HG03025 (cell line): ENCODE results near the gene ANKRD44.

Experiments used
- ATAC-seq: cut with Tn5 transposase; IDR thresholded peaks from one replicate; pipeline ENCODE4 v1.9.1; 2021; ENCODE audit warnings: mild to moderate bottlenecking, moderate library complexity; ENCODE audit not compliant: unreplicated experiment, low FRiP score

Gene ANKRD44

DNA sequence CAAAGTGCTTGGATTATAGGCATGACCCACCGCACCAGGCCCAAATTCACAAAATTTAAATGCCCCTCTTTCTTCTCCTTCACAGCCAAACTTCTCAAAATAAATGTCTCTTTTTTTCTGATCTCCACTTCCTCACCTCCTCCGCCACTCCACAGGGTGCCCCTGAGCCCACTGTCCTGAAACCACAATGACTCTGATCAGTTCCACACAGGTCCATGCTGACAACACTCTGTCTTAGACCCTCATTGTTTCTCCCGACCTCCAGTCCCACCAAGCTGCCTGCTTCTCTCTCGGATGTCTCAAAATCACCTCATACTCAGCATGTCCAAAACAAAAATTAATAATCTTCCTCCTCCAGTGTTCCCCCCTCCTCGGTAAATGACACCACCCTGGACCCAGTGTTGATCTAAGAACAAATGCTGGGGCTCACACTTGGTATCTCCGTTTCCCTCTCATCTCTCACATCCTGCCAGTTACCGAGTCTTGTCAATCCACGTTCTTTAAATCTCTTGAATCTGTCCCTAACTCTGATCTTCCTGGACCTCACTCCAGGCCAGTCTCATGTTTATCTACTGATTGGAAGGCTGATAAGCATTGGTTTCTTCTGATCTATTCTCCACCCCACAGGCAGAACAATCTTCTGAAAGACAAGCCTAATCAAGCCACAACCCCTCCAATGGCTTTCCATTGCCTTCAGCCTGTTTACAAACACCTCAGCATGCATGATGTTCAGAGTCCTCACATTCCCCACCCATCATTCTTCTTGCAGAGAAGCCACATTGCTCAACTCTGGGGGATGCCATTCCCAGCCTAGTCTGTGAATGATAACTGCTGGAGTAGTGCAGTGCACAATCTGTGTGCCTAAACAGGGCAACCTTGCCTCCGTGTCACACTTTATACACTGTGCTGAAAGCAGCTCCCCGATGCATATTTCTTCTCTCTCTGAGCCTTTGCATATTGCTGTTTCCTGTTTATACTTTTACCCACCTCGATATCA lies 12.4 kb upstream of the ANKRD44 start:
- ATAC-seq, result no peak

DNA sequence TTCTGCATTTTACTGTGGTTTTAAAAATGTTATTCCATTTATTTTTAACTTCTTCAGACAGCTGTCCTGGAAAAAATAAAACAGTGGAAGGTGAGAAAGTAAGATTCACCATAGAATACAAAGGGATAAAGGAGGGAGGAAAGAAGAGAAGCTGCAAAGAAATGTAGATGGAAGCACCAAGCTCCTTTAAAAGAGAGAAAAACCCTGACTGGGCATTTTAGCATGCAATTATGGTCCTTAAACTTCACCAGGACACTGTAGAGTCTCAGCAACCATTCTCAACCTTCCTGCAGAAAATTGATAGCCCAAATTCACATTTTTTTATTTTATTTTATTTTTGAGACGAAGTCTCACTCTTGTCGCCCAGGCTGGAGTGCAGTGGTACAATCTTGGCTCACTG lies 11.6 kb upstream of the ANKRD44 start:
- ATAC-seq, result no peak

DNA sequence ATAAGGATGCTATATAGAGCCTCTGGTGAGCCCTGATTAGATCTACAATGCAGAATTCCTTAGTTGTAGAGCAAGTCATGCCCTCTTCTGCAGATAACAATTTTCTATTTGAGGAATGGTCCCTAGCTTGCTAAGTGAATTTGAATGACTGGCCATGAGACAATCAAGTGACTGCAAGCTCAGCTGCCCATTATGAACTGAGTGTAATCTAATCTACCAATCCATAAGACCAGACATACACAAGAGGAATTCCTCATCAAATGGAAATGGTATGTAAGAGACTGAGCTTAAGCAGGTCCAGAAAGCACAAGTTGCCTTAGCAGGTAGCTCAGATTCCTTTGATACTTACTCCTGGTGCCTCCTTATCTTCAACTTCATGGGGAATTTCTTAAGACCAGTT lies 4.8 kb upstream of the ANKRD44 start:
- no peak for ATAC-seq

DNA sequence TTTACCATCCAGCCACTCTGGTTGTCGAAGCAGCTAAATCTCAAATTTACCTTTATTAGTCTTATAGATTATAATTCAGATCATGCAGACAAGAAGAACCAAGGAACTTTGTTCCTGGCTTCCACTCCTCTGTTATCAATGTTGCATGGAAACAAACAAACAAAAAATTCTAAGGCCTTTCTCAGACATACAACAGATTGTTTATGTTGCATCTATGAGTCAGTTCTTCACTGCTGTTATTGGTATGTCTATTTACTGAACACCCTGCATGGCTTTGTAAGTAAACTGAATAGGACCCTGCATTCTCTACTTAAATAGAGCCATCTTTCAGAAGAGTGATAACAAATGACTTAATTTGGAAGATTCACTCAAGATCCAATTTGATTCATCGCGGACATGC lies 1.6 kb upstream of the ANKRD44 start:
- ATAC-seq, result no peak

DNA sequence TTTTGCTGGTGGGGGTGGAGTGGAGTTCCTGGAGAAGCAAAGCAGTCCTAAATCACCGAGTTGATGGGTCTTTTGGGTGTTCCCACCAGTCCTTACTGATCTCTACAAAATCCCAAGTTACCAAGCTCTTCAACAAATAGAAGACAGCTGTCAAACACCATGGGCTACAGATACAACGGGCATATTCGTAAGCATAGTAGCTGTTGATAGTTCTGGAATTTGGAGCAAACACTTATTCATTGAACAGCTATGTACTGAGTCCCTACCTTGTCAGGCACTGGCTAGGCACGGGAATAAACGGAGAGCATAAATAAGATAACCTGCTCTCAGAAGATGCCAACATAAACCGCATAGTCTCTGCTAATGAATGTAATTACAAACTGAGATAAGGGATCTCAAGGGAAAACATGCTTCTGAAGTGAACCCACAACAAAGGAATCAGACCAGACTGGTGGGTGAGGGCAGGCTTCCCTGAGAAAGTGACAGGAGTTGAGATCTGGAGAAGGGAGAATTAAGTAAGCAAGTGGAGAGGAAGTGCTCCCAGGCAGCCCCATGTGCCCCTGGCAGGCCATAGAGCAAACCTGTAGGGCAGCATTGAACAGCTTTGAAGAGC lies 947 bp upstream of the ANKRD44 start:
- ATAC-seq, result no peak

DNA sequence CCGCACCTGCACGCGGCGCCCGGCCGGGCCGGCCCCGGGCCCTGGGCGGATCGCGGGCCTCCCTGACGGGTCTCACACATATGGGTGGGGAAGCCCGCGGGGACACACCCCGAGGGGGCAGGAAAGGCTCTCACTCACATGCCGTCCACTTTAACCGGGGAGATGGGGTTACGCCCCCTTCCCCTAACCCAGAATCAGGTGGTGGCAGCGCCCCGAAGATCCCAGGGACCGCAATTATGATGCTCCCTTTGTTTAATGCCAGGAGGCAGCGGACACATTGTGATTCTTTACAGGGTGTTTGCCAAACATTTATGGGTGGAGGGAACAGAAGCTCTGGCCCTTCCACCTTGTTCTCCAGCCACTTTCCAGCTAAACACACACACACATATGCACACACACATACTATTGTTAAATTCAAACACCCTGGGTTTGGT lies 424 bp upstream of the ANKRD44 start:
- ATAC-seq, result no peak

DNA sequence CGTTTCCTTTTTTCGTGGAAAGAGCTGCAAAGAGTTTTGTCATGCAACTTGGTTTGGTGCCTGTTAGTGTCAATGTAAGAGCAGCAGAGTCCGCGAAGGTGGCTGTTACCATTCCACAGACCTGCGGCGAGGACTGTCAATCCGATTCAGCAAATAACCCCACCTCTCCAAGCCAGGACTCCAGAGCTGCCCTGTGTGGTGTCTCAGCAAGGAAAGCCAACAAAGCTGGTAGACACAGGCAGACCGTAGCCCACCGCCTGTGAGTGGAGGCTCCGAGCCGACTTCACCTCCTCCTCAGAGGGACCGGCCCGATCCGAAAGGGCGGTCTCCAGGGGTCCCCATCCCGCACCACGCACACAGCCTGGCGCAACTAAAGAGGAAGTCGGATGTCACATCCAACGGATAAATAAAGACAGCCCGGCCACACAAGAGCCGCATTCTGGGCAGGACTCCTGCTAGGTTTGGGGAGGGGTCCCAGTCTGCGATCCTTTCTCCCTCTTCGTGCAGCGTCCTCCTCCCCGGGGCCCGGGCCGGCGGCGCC lies 819 bp downstream of the ANKRD44 start:
- ATAC-seq, result no peak

DNA sequence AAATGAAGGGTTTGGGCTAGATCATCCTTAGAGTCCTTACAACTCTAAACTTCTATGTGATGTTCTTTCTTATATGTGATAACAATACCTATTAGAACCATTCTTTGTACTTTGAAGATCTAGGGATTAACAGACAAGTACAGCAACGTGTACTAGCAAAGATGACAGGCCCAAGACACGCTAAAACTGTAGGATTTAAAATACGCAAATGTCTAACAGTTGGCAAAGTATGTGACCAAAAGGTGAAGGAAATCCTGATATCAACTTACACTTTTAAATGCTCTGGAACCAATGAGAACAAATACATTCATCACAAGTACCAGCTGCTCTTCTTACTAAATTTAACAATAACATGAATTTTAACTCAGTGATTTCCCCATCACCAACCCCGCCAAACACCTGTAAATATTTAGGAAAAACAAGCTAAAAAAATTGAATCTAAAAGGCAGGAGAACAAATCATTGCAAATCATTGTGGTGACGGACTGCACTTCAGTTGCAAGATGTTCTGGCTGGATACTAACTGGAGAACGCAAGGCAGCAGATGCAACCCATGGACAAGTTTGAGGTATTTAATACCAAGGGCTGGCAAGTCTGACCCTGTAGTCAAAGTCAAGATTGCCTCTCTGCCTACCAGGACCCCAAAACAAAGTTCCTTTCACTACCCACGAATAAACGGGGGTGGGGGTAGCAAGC lies 1.4 kb downstream of the ANKRD44 start:
- no peak for ATAC-seq

DNA sequence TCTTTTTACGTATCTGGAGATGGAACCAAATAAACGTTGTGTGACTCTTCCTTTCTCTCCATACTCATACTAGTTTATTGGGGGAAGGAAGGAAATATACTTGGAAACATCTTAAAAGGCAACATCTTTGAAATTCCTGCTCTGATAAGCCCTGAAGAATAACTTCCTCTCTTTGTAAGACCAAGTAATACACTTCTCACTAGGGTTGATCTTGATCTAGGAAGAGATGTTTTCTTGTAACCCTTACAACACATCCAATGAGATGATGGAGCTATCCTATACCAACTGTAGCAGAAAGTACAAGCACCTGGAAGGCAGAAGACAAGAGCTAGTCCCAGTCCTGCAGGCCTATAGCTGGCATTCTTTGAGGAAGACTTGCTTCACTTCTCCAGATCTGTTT lies 2.0 kb downstream of the ANKRD44 start:
- ATAC-seq, result no peak

DNA sequence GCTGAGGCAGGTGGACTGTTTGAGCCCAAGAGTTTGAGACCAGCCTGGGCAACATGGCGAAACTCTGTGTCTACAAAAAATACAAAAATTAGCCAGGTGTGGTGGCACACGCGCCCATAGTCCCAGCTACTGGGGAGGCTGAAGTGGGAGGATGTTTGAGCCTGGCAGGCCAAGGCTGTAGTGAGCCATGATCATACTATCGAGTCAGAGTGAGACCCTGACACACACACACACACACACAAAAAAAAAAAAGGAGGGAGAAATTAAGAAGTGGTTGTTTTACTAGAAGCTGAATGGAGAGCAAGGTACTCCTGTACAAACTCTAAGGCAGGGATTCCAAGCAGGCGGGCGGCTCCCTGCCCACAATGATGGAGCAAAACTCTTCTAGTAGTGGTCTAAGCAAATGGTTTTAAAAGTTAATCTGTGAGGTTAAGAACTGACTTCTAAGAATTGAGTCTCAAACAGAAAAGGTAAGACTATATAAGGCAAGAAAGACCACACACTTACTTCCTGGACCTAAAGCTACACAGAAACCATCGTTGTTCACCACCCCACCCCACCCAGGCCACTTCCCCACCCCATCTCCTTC lies 2.6 kb downstream of the ANKRD44 start:
- ATAC-seq, result no peak

DNA sequence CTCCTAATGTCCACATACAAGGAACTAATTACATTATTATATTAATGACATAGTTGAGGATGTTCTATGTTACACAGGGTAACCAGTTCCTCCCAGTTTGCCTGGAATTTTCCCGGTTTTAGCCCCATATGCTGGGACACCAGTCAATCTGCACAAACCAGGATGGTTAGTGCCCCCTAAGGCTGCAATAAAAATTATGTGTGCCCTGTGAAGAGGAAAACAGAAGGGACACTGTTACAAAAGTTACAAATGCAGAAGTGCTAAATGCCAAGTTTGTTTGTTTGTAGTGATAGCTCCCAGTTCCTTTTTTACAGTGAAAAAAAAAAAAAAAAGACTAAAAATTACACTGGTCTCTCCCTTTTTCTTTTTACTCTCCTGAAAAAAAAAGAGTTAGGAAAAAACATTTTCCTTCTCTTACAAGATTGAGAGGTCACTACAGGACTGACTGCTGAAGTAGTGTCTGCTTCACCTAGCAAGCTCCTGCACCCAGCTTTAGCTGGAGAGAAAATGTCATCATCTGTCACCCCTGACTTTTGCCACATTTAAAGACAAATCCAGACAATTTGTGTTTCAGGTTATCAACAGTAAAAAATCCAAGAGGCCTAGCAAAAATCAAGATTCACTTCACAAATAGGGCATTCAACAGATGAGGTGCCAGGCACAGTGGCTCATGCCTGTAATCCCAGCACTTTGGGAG lies 3.2 kb downstream of the ANKRD44 start:
- ATAC-seq, result no peak

DNA sequence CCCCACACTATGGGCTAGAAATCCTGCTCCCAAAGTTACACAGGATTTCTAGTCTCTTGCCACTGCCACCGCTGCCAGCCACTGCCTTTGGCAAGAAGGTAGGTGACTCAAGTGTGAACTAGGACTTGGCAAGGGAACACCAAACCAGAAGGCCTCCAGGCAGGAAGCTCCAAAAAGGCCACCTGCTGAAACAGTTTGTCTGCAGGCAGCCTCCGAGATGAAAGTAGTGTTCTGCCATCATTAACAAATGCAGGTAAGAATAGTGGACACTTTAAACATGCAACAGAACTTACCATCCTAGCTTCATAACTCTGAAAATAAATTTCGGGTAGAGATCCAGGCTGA lies 3.9 kb downstream of the ANKRD44 start:
- no peak for ATAC-seq

DNA sequence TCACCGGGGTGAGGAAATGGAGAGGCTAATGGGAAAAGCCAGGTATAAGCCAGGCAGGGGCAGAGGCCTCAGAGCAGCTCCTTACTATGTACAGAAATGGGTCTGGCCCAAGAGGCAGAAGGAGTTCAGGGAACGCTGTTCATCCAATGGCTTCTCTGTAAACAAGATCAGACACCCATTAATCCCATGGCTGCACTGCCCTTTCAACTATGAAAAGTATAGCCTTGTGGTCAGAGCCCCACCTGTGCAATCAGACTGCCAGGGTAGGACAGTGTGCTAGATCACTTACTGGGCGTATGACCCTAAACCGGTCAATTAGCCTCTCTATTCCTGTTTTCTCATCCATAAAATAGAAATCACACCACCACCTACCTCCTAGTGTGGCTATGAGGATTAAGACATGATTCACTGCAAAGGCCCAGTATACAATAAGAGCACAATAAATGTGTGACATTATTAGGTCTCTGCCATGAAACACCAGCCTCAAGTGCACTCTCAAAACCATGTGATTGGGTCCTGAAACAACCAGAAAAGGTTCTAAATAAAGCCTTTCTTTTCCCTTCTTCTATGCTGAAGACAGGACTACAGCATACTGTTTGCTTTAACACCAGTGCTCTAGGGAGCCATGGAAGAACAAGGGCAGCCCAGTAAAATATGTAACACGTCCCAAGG lies 4.4 kb downstream of the ANKRD44 start:
- no peak for ATAC-seq

DNA sequence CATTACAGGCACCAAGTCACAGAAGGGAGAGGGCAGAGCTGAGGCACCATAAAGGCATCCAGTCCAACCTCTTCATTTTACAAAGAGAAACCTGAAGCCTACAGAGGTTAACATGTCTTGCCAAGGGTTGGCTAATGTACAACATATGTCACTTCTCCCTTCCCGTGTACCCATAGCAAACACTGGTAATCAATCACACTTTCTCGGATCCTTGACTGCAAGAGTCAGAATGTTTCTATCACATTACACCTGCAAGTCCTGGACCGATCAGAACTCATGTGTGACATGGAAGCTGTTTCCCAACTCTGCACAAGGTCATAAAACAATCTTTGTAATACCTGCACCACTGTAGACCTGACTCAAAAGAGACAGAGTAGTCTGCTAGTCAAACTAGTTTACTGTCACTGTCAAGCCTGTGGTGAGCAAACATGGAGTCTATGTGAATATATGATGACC lies 6.0 kb downstream of the ANKRD44 start:
- ATAC-seq, result no peak

DNA sequence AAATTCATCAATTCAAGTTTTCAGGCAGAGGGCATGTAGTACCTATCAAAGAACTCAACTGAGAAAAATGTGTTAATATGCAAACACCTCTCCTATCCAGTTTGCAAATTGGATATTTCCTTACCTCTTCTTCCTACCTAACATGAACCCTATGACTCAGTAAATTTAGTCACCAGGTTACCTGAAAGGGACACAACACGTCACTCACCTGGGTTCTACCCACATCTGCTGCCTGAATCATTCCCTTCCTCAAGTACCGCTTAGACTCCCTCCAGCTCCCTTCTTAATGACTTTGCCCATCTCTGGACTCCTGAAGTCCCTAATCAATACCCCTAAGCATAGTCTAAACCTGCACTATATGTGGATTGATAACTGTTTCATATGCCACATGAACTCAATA lies 10.4 kb downstream of the ANKRD44 start:
- ATAC-seq, result no peak

DNA sequence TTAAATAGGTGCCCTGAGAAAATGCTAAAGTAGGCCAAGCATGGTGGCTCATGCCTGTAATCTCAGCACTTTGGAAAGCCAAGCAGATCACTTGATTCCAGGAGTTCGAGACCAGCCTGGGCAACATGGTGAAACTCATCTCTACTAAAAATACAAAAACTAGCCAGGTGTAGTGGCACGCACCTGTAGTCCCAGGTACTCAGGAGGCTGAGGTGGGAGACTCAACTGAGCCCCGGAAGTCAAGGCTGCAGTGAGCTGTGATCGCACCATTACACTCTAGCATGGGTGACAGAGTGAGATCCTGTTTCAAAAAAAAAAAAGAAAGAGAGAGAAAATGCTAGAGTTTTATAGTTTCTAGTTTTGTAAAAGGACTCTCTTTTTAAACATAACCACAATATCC lies 12.0 kb downstream of the ANKRD44 start:
- no peak for ATAC-seq

DNA sequence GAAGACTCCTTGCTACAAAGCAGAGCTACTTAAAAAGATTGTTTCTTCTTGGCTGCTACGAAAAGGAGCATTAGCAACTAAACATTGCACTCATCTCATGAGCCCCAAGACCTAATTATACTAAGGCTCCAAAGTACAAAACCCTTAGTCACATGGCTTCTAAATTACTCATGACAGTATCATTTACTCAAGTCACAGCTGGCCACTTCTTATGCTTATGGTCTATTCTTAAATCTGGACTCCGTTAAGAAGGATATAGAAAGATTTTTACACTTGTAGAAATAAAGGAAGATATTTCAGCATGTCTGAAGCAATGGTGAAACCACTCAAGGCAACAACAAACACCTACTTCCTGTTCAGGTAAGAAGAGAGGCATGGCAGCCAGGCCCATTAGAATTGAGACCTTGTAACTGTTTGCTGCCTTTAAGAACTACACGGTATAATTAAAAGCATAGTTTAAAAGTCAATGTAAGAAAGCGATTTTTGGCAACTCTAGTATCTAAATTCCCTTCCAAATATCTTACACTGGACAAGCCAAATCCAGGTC lies 12.7 kb downstream of the ANKRD44 start:
- ATAC-seq, result no peak

DNA sequence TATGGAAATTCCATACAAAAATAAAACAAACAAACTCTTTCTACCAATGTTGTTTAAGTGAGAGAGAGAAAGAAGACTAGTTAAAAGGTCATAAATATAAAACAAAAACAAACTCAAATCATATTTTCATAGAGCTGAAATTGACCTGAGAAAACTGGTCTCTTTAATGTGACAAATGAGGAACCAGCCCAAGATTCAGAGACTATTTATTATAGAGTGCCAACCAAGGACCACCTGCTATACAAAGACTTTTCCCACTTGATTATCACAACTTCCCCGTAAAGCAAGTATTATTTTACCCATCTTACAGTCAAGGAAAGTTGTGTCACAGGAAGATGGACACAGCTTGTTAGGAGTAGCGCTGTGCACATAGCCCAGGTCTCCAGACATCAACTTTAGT lies 13.3 kb downstream of the ANKRD44 start:
- ATAC-seq, result no peak

DNA sequence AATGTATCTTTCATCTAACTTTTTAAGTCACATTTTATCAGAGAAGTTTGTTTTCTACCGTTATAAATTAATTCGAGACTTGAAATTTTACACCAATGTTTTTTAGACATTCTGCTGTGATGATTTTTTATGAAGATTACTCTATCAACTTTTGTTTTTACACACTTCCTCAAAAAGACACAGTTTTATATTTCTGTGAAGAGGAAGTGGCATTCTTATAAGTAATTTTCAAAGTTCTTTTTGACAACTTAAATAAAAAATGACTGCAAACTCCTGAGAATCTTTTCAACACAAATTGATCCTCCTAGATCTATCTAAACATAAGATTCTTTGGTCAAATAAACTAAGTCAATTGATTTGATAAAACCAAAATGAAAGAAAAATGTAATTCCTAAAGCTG lies 13.7 kb downstream of the ANKRD44 start:
- ATAC-seq, result no peak
